GM19239 (cell line): Measurements from ENCODE around the gene NOSTRIN.
"Not testable (repeated sequence)": the region's sequence is repeated elsewhere in the genome, so short reads cannot be mapped to it uniquely, and the experiment has no call there.

Experiments used
- DNase-seq: peaks from one replicate; pipeline ENCODE4 v3.0.0; 2011; ENCODE audit warnings: low spot score; ENCODE audit not compliant: insufficient read length
- FAIRE-seq: peaks from 2 replicates; lab custom pipeline; 2011; peaks lifted over from hg19 to GRCh38; lab: Jason Lieb, UNC

NOSTRIN gene

GRCh38 chr2:168867164-168867563, 64.7 kb downstream of the NOSTRIN start:
- not testable (repeated sequence) for FAIRE-seq, DNase-seq

GRCh38 chr2:168870369-168870768, 67.9 kb downstream of the NOSTRIN start:
- not testable (repeated sequence) for FAIRE-seq, DNase-seq

GRCh38 chr2:168870824-168871223, 68.4 kb downstream of the NOSTRIN start:
- not testable (repeated sequence) for DNase-seq

GRCh38 chr2:168874368-168875054, 72.1 kb downstream of the NOSTRIN start:
- DNase-seq: no peak

More at GRCh38 chr2:168870824-168871223, 68.4 kb downstream of the NOSTRIN start:
- not testable (repeated sequence) for FAIRE-seq

GRCh38 chr2:168882163-168882562, 79.7 kb downstream of the NOSTRIN start:
- not testable (repeated sequence) for DNase-seq, FAIRE-seq

More at GRCh38 chr2:168874368-168875054, 72.1 kb downstream of the NOSTRIN start:
- no peak for FAIRE-seq

GRCh38 chr2:168884975-168885374, 82.5 kb downstream of the NOSTRIN start:
- FAIRE-seq: no peak
- no peak for DNase-seq

- DNase-seq (no peak), FAIRE-seq (peak; percentile 60)
Observed at GRCh38 chr2:168889635-168890005, 87.2 kb downstream of the NOSTRIN start.

GRCh38 chr2:168890006-168890782, 87.8 kb downstream of the NOSTRIN start, which contains the start of gene SPC25:
Gene SPC25, minus strand, starts transcription at chr2:168890430. Its CDS starts 911 bp downstream, at chr2:168889519.
- peak; percentile 99 for FAIRE-seq

GRCh38 chr2:168892327-168892726, 89.9 kb downstream of the NOSTRIN start:
- no peak for DNase-seq
- no peak for FAIRE-seq

More at GRCh38 chr2:168890006-168890782, 87.8 kb downstream of the NOSTRIN start, which contains the start of gene SPC25:
- peak; percentile 91 for DNase-seq

- FAIRE-seq (no peak), DNase-seq (no peak)
Observed at GRCh38 chr2:168894101-168894500, 91.7 kb downstream of the NOSTRIN start.

- FAIRE-seq (no peak), DNase-seq (no peak)
Observed at GRCh38 chr2:168894720-168895119, 92.3 kb downstream of the NOSTRIN start.

GRCh38 chr2:168895771-168896170, 93.3 kb downstream of the NOSTRIN start:
- FAIRE-seq: no peak

GRCh38 chr2:168896783-168897182, 94.3 kb downstream of the NOSTRIN start:
- DNase-seq (no peak), FAIRE-seq (no peak)

More at GRCh38 chr2:168895771-168896170, 93.3 kb downstream of the NOSTRIN start:
- DNase-seq: no peak

GRCh38 chr2:168897449-168897848, 95.0 kb downstream of the NOSTRIN start:
- DNase-seq (no peak), FAIRE-seq (no peak)

- no peak for DNase-seq
- no peak for FAIRE-seq
Observed at GRCh38 chr2:168901003-168901402, 98.6 kb downstream of the NOSTRIN start, which contains the start of gene G6PC2. Gene G6PC2, plus strand, starts transcription at chr2:168901291. Its CDS starts 41 bp downstream, at chr2:168901332.

GRCh38 chr2:168903888-168904287, 101.5 kb downstream of the NOSTRIN start:
- DNase-seq (no peak), FAIRE-seq (no peak)

- no peak for DNase-seq
- FAIRE-seq: no peak
Observed at GRCh38 chr2:168904358-168904757, 101.9 kb downstream of the NOSTRIN start.

- DNase-seq: no peak
- FAIRE-seq: no peak
Observed at GRCh38 chr2:168907940-168908662, 105.7 kb downstream of the NOSTRIN start.

- DNase-seq: no peak
- FAIRE-seq: no peak
Observed at GRCh38 chr2:168910330-168910729, 107.9 kb downstream of the NOSTRIN start.

- FAIRE-seq: no peak
Observed at GRCh38 chr2:168912466-168912865, 110.0 kb downstream of the NOSTRIN start.

More at GRCh38 chr2:168912466-168912865, 110.0 kb downstream of the NOSTRIN start:
- no peak for DNase-seq
